ENCODE data around the gene GLIPR2. TPM values are rescaled to one million over a fixed set of nuclear protein-coding genes. Genes with fewer than 3 reads are reported as not detected.

GLIPR2 gene
- total and polyA plus RNA-seq, 2 experiments from 2014 or later = 5.1 to 5.7 TPM

DNA sequence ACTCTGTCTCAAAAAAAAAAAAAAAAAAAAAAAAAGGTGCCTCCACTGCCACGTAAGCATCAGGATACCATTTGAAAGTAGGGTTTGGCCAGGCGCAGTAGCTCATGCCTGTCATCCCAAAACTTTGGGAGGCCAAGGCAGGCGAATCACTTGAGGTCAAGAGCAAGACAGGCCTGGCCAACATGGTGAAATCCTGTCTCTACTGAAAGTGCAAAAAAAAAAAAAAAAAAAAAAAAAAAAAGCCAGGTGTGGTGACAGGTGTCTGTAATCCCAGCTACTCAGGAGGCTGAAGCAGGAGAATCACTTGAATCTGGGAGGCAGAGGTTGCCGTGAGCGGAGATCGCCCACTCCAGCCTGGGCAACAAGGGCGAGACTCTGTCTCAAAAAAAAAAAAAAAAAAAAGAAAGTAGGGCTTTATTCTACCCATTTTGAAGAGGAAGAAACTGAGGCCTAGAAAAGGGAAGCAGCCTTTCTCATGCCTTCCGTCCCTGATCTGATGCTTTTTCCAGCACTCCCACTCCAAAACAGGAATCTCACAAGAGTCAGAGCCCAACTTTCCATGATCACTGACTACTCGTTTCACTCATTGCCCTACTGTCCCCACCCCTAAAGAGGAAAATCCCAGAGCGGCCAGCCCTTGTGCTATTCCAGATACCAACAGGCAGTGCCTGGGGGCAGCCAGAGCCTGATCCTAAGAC, 16.4 kb downstream of the GLIPR2 start:
- no peaks in the 10 kb centered on the region for H4K20me1 ChIP-seq (replicated peaks; ENCODE audit: insufficient read depth)
- H3K79me2 ChIP-seq (replicated peaks; ENCODE audit: insufficient read depth) = no peaks in the 10 kb centered on the region
- no peaks in the 10 kb centered on the region for H3K36me3 ChIP-seq (ENCODE audit: insufficient read depth)
- H3K36me3 Mint-ChIP-seq (ENCODE audit: low read depth) = peaks cover 18% of the 10 kb centered on the region; the same call in 2 of the 3 replicates
- no peaks in the 10 kb centered on the region for H3F3A ChIP-seq (replicated peaks; ENCODE audit: low read depth)
- no peak overlapping the region for H2AFZ ChIP-seq
- H3K27me3 Mint-ChIP-seq (ENCODE audit: insufficient read depth, low read depth, poor library complexity) = peaks cover 8% of the 10 kb centered on the region
- no peak overlapping the region for H3K27ac ChIP-seq (ENCODE audit: low read depth)
- TF ChIP-seq CREB1 (CRISPR knock-in tag; IDR thresholded peaks at IDR 0.05; ENCODE audit: low read depth) (no peak), ZNF331 (CRISPR knock-in tag; IDR thresholded peaks at IDR 0.05; ENCODE audit: low read depth) (no peak), EZH2phosphoT487 (IDR thresholded peaks at IDR 0.05; ENCODE audit: unreplicated experiment) (no peak), POLR2AphosphoS5 (IDR thresholded peaks at IDR 0.05; ENCODE audit: low read depth) (no peak), STAT1 (IDR thresholded peaks at IDR 0.05; ENCODE audit: unreplicated experiment) (no peak), NANOG (IDR thresholded peaks at IDR 0.05; ENCODE audit: borderline replicate concordance) (no peak), JUNB (IDR thresholded peaks at IDR 0.05; ENCODE audit: unreplicated experiment) (no peak), EZH2 (IDR thresholded peaks at IDR 0.05; ENCODE audit: low read depth, unreplicated experiment) (no peak)
- TF ChIP-seq, protein P1, sequence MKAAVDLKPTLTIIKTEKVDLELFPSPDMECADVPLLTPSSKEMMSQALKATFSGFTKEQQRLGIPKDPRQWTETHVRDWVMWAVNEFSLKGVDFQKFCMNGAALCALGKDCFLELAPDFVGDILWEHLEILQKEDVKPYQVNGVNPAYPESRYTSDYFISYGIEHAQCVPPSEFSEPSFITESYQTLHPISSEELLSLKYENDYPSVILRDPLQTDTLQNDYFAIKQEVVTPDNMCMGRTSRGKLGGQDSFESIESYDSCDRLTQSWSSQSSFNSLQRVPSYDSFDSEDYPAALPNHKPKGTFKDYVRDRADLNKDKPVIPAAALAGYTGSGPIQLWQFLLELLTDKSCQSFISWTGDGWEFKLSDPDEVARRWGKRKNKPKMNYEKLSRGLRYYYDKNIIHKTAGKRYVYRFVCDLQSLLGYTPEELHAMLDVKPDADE (IDR thresholded peaks at IDR 0.05) = no peak
- TF ChIP-seq, protein P2, sequence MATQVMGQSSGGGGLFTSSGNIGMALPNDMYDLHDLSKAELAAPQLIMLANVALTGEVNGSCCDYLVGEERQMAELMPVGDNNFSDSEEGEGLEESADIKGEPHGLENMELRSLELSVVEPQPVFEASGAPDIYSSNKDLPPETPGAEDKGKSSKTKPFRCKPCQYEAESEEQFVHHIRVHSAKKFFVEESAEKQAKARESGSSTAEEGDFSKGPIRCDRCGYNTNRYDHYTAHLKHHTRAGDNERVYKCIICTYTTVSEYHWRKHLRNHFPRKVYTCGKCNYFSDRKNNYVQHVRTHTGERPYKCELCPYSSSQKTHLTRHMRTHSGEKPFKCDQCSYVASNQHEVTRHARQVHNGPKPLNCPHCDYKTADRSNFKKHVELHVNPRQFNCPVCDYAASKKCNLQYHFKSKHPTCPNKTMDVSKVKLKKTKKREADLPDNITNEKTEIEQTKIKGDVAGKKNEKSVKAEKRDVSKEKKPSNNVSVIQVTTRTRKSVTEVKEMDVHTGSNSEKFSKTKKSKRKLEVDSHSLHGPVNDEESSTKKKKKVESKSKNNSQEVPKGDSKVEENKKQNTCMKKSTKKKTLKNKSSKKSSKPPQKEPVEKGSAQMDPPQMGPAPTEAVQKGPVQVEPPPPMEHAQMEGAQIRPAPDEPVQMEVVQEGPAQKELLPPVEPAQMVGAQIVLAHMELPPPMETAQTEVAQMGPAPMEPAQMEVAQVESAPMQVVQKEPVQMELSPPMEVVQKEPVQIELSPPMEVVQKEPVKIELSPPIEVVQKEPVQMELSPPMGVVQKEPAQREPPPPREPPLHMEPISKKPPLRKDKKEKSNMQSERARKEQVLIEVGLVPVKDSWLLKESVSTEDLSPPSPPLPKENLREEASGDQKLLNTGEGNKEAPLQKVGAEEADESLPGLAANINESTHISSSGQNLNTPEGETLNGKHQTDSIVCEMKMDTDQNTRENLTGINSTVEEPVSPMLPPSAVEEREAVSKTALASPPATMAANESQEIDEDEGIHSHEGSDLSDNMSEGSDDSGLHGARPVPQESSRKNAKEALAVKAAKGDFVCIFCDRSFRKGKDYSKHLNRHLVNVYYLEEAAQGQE (IDR thresholded peaks at IDR 0.05; ENCODE audit: unreplicated experiment) = no peak
- no peaks in the 10 kb centered on the region for H3K4me1 ChIP-seq (ENCODE audit: insufficient read depth)
- H3K27ac Mint-ChIP-seq = no peak overlapping the region
- H3K9me3 Mint-ChIP-seq = peaks cover 20% of the 10 kb centered on the region
- H3K4me1 Mint-ChIP-seq = peaks cover 6% of the 10 kb centered on the region
- H3K4me2 ChIP-seq = no peak overlapping the region
- no peaks in the 10 kb centered on the region for H3K27me3 ChIP-seq (ENCODE audit: insufficient read depth)
- DNase-seq (ENCODE audit: low spot score) (no peak), ATAC-seq (no peak)
- no peak overlapping the region for H3K4me3 ChIP-seq
- no peaks in the 10 kb centered on the region; the same call in 1 of the 2 replicates for H3K9me2 ChIP-seq (ENCODE audit: insufficient read depth)
- H3K4me3 Mint-ChIP-seq = no peak overlapping the region

DNA sequence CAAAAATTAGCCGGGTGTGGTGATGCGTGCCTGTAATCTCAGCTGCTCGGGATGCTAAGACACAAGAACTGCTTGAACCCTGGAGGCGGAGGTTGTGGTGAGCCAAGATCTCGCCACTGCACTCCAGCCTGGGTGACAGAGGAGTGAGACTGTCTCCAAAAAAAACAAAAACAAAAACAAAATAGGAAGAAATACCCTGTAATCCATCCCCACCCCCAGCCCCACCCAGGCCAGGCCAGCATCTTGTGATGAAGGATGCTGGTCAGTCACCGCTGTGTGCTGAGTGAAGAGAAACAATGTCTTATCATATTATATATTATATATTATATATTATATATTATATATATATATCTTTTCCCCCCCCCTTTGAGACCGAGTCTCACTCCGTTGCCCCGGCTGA, 17.2 kb downstream of the GLIPR2 start:
- Mint-ChIP-seq H3K27ac (no peak overlapping the region), H3K9me3 (peaks cover 28% of the 10 kb centered on the region), H3K27me3 (ENCODE audit: insufficient read depth, low read depth, poor library complexity) (peaks cover 11% of the 10 kb centered on the region), H3K36me3 (ENCODE audit: low read depth) (peaks cover 25% of the 10 kb centered on the region; the same call in 2 of the 3 replicates), H3K4me1 (peaks cover 6% of the 10 kb centered on the region), H3K4me3 (no peak overlapping the region)
- no peaks in the 10 kb centered on the region for H3K27me3 ChIP-seq (ENCODE audit: insufficient read depth)
- no peaks in the 10 kb centered on the region for H3K79me2 ChIP-seq (replicated peaks; ENCODE audit: insufficient read depth)
- no peaks in the 10 kb centered on the region for H3F3A ChIP-seq (replicated peaks; ENCODE audit: low read depth)
- no peaks in the 10 kb centered on the region for H4K20me1 ChIP-seq (replicated peaks; ENCODE audit: insufficient read depth)
- H3K4me2 ChIP-seq = no peak overlapping the region
- no peaks in the 10 kb centered on the region for H3K36me3 ChIP-seq (ENCODE audit: insufficient read depth)
- no peaks in the 10 kb centered on the region for H3K4me1 ChIP-seq (ENCODE audit: insufficient read depth)
- no peak overlapping the region for H2AFZ ChIP-seq
- no peaks in the 10 kb centered on the region; the same call in 1 of the 2 replicates for H3K9me2 ChIP-seq (ENCODE audit: insufficient read depth)
- H3K4me3 ChIP-seq = no peak overlapping the region
- no peak overlapping the region for H3K27ac ChIP-seq (ENCODE audit: low read depth)
- DNase-seq (ENCODE audit: low spot score) = no peak
- ATAC-seq = no peak
- TF ChIP-seq, protein P3, sequence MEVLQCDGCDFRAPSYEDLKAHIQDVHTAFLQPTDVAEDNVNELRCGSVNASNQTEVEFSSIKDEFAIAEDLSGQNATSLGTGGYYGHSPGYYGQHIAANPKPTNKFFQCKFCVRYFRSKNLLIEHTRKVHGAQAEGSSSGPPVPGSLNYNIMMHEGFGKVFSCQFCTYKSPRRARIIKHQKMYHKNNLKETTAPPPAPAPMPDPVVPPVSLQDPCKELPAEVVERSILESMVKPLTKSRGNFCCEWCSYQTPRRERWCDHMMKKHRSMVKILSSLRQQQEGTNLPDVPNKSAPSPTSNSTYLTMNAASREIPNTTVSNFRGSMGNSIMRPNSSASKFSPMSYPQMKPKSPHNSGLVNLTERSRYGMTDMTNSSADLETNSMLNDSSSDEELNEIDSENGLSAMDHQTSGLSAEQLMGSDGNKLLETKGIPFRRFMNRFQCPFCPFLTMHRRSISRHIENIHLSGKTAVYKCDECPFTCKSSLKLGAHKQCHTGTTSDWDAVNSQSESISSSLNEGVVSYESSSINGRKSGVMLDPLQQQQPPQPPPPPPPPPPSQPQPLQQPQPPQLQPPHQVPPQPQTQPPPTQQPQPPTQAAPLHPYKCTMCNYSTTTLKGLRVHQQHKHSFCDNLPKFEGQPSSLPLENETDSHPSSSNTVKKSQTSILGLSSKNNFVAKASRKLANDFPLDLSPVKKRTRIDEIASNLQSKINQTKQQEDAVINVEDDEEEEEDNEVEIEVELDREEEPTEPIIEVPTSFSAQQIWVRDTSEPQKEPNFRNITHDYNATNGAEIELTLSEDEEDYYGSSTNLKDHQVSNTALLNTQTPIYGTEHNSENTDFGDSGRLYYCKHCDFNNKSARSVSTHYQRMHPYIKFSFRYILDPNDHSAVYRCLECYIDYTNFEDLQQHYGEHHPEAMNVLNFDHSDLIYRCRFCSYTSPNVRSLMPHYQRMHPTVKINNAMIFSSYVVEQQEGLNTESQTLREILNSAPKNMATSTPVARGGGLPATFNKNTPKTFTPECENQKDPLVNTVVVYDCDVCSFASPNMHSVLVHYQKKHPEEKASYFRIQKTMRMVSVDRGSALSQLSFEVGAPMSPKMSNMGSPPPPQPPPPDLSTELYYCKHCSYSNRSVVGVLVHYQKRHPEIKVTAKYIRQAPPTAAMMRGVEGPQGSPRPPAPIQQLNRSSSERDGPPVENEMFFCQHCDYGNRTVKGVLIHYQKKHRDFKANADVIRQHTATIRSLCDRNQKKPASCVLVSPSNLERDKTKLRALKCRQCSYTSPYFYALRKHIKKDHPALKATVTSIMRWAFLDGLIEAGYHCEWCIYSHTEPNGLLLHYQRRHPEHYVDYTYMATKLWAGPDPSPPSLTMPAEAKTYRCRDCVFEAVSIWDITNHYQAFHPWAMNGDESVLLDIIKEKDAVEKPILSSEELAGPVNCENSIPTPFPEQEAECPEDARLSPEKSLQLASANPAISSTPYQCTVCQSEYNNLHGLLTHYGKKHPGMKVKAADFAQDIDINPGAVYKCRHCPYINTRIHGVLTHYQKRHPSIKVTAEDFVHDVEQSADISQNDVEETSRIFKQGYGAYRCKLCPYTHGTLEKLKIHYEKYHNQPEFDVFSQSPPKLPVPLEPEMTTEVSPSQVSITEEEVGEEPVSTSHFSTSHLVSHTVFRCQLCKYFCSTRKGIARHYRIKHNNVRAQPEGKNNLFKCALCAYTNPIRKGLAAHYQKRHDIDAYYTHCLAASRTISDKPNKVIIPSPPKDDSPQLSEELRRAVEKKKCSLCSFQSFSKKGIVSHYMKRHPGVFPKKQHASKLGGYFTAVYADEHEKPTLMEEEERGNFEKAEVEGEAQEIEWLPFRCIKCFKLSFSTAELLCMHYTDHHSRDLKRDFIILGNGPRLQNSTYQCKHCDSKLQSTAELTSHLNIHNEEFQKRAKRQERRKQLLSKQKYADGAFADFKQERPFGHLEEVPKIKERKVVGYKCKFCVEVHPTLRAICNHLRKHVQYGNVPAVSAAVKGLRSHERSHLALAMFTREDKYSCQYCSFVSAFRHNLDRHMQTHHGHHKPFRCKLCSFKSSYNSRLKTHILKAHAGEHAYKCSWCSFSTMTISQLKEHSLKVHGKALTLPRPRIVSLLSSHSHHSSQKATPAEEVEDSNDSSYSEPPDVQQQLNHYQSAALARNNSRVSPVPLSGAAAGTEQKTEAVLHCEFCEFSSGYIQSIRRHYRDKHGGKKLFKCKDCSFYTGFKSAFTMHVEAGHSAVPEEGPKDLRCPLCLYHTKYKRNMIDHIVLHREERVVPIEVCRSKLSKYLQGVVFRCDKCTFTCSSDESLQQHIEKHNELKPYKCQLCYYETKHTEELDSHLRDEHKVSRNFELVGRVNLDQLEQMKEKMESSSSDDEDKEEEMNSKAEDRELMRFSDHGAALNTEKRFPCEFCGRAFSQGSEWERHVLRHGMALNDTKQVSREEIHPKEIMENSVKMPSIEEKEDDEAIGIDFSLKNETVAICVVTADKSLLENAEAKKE (CRISPR knock-in tag; IDR thresholded peaks at IDR 0.05) = no peak
- no peak for TF ChIP-seq ZNF114 (CRISPR knock-in tag; IDR thresholded peaks at IDR 0.05)
- TF ChIP-seq ZNF331 (CRISPR knock-in tag; IDR thresholded peaks at IDR 0.05; ENCODE audit: low read depth) = no peak

All from GM23338 (cell line).